Activated naive CD8-positive, alpha-beta T cell treated with anti-CD3 and anti-CD28 coated beads, Interleukin-2, amount 50 U/mL, for 16 hours (primary cell): Measurements from ENCODE around the gene NANOS3.

Source experiments
- DNase-seq: peaks from one replicate; pipeline ENCODE4 v3.0.0-alpha.2; 2020; ENCODE audit warnings: low read depth, low spot score

The NANOS3 gene

GRCh38 chr19:13864667-13865570, 12.0 kb upstream of the NANOS3 start:
- no peak for DNase-seq

DNA sequence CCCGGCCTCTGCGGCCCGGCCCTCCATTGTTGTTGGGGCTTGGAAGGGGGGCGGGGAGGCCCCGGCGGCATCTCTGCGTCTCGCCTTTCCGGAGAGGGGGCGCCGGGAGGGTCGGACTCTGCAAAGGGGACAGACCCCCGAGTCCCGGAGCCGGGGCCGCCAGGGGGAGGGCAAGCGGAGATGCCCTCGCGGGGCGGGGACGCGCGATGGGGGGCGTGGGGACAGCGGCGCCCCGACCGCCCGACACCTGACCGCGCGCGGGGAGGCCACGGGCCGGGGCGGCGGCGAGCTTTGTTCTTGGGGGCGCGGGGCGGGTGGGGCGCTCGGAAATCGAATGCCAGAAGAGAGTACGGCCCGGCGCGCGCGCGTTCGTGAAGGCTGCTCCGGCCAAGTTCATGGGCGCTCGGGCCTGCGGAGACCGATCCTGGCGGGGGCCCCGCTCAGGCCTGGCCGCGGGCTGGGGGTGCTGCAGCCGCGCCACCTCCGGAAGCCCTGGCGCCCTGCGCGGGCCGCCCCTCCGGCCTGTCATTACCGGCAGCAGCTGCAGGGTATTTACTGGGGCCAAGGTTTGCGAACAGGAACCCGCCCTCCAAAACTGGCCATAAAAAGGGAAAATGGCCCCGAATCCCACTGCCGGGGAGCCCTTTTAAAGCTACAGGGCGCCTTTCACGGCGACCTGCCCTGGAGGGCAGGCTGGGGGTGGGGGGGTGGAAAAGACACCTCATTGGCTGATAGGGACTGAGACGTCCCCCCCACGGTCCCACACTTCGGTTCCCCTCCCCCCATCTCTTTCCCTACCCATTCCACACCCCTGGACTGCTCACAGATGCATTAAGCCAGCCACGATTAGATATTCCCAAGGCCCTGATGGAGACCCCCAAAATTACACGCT, 11.1 kb upstream of the NANOS3 start:
- DNase-seq: no peak

DNA sequence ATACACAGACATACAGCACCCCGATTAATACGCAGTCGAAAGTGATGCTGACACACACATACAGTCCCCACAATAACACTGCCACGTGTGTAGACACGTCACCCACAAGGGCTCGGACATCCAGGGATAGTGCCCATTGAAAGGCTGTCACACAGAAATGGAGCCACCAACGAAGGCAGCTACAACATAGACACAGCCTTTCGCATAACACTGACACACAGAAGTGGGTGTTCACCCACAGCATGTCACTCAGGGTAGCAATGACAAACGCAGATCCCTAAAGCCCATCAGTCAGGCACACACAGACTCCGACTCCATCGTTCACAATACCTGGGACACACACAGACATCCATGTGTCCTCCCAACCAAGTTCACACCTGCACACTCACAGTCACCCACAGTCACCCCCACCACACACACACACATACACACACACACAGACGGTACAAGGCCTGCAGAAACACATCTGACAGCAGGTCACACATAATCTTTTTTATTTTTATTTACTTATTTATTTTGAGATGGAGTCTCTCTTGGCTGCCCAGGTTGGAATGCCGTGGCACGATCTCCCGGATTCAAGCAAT, 10.4 kb upstream of the NANOS3 start:
- no peak for DNase-seq

DNA sequence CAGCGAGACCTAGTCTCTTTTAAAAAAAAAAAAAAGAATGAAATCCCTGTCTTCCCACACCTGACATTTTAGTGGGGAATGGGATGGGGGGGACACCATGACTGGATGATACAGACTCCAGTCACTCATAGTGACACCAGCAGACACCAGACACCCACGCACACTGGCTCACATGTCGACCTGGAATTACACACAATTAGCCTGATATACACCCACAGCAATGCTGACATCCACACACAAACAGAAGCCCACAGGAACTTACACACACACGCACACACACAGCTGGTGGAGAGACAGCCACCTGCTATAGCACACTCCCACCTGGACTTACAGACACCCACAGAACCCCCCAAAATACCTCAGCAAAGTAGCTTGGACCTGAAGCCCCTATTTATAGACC, 8.3 kb upstream of the NANOS3 start:
- DNase-seq: no peak

DNA sequence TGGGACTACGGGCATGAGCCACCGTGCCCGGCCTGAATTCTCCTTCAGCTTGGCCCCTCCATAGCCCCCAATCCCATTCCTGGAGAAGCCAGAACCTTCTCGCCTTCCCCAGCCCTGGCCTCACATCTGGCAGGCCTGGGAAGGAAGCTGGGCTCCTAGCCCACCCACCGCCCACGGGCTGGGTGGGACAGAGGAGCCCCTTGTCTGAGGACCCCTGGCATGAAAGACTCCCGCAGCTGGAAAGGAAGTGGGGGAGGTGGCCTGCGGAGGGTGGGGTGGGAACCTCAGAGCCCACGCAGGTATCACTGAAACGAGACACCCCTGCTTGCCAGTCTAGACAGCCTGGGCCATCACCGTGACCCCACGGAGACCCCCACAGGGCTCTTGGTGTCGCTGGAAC, 7.7 kb upstream of the NANOS3 start:
- no peak for DNase-seq

GRCh38 chr19:13870873-13871272, 6.1 kb upstream of the NANOS3 start:
- DNase-seq: no peak

DNA sequence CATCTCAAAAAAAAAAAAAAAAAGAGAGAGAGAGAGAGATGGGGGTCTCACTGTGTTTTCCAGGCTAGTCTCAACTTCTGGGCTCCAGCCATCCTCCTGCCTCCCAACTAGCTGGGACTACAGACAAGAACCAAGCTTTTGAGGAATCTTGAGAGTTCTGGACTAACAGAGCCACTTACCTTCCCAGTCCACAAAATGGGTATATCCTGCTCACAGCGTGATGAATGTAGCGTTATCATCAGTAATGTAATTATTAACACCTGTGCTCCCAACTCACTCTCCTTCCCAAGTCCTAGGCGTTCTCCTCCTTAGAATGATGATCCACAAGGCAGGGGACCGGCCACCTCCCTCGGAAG, 4.6 kb upstream of the NANOS3 start:
- DNase-seq: no peak

DNA sequence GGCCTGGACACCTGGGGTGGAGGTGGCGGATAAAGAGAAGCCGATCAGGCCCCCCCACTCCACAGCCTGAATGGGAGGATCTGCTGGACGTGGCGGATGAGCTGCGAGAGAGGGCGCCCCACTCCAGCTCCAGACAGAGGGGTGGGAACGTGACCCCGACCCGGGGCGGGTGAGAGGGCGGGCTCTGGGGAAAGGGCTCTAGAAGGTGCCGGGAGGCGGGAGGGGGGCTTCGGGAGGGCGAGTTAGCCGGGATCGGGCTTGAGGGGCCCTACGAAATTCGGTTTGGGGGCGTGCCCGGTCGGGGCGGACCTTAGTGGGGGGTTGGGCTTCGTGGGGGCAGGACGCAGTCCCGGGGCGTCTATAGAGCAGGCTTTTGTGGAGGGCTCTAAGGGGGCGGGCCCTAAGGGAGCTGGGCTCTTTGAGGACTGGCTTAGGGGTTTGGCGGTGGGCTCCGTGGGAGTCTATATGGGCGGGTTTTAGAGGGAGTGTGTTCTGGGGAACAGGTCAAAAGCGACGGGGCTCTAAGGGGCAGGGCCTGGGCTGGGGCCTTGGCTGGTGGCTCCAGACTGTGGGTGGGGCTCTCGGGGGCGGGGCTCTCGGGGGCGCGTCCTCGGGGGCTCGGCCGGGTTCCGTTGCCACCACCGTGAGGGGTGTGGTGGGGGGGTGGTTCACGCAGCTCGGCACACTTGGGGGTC, 4.1 kb upstream of the NANOS3 start:
- DNase-seq: no peak

DNA sequence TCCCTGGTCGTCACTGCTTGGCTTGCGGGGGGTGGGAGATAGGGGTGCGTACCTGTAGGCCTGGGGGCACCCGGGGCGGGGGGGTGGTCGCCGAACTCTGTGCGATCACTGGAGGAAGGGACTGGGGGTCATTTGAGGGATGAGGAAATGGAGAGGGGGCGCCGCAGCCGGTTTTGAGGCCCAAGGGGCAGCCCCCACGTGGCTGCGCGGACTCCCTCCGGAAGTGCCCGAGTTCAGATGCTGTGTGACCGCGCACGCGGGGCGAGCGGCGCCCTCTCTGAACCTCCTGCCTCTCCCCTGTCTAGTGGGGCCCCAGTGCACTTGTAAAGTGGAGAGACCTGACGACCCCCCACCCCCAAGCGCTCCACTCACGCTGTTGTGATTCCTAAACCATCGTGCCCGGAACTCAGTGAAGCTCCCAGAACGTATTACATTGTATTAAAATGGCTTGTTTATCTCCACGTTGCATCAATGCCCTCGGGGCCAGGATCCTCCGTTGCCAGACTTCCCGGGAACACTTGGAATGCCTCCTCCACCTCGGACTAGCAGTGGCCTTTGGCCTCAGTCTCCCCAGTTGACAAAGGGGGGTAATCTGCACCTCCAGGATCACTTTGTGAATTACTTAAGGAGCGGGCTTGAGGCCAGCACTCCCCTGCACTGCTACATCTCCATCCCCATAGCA, 3.0 kb upstream of the NANOS3 start:
- no peak for DNase-seq

- no peak for DNase-seq
Measured at GRCh38 chr19:13875824-13876223, 1.1 kb upstream of the NANOS3 start.

DNA sequence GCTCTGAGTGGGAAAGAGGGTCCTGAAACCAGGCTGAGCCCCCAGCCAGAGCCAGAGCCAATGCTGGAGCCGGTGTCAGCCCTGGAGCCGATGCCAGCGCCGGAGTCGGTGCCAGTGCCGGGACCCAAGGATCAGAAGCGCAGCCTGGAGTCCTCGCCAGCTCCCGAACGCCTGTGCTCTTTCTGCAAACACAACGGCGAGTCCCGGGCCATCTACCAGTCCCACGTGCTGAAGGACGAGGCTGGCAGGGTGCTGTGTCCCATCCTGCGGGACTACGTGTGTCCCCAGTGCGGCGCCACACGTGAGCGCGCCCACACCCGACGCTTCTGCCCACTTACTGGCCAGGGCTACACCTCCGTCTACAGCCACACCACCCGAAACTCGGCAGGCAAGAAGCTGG, 369 bp downstream of the NANOS3 start:
- no peak for DNase-seq

GRCh38 chr19:13880059-13881043, 3.4 kb downstream of the NANOS3 start:
- DNase-seq: peak; percentile 98

GRCh38 chr19:13881251-13881691, 4.3 kb downstream of the NANOS3 start:
- no peak for DNase-seq

- DNase-seq: no peak
Measured at GRCh38 chr19:13881692-13882418, 4.9 kb downstream of the NANOS3 start.

DNA sequence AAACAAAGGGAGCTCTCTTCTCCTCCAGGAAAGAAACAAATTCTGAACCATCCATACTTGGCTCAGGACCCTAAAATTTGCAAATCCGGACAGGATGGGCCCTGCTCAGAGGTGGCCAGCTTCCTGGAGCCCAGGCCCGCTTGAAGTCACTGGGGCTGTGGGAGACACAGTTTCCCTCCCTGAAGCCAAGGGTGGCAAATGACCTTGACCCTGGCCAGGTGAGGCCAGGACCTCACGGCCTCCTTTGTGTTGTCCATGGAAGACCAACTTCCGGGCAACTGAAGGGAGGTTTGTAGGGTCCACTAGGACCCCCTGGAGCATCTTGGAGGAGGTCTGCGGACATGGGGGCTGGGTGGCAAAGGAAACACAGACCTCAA, 5.5 kb downstream of the NANOS3 start:
- no peak for DNase-seq

DNA sequence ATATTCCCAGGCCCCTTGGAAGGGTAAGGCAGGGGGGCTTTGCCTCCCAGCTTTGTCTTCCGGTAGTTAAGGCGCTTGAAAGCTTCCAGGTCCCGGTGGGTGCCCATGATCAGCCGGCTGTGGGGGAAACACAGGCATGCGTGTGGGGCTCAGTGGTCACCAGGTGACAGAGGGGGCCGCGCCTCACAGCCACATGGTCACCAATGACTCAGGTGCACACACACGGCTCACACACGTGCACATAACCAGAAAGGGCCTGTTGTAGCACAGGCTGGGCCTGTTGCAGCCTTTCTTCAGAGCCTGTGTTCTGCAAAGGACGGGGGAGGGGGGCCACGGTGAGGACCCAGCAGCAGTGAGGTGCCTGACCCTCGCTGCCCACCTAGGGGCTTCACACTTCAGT, 5.9 kb downstream of the NANOS3 start:
- no peak for DNase-seq

GRCh38 chr19:13883516-13884064, 6.7 kb downstream of the NANOS3 start:
- DNase-seq: no peak

DNA sequence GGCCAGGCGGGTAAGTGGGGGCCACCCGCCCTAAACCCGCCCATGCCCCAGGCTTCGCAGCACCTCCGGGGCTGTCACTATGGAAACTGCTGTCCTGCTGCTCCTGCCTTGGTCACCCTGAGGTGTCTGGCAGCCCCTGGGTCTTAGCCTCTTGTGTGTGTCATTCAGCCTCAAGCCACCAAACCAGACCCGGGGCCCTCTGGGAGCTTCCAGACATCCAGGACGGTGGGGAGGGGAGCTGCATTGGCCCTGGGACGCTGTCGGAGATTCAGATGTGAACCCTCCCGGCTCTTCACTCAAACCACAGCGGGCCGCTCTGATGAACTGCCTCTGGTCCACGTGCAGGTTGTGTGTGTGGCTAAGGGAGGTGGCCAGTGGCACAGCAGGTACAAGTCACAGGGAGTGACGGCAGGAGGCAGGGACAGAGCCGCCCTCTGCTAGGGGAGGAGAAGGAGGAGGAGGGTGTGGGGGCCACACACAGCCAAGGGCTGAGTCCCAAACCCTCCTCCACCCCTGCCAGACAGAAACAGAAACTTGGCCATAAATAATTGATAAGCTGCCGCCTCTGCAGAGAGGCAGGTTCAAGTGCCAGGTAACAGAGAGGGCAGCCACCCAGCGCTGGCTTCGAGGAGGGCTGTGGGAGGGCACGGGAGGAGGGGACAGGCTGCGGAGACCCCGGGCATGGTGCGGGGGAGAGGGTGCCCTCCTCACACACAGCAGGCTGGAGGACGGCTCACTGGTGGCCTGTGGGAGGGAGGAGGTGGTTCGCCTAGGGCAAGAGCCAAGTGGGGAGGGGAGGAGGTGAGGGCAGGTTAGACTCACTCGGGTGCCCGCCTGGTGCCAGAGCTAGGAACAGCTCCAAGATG, 8.0 kb downstream of the NANOS3 start:
- no peak for DNase-seq
